ENCODE measurements around the gene KIAA0408. TPM values are rescaled to one million over a fixed set of nuclear protein-coding genes. Genes with fewer than 3 reads are reported as not detected.

The KIAA0408 gene
- total RNA-seq, 2 experiments from 2014 or later = 0.44 to 0.46 TPM

DNA sequence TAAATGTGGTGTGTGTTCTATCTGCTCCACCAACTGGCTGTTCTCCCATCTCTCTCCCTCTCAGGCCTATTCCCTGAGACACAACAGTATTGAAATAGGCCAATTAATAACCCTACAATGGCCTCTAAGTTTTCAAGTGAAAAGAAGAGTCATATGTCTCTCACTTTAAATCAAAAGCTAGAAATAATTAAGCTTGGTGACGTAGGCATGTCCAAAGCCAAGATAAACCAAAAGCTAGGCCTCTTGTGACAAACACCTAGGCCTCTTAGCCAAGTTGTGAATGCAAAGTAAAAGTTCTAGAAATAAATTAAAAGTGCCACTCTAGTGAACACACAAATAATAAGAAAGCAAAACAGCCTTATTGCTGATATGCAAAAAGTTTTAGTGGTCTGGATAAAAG, 30.1 kb upstream of the KIAA0408 start:
- H3K9me3 ChIP-seq (ENCODE audit: low read length) = no peaks in the 10 kb centered on the region
- CTCF ChIA-PET (ENCODE audit: unreplicated experiment) = interaction anchor here (0.8 kb wide), 1 partner anchor 27 kb away, joined by 4 read pairs; no protein-coding TSS in a partner anchor
- H4K20me1 ChIP-seq (ENCODE audit: insufficient read depth, low read length) = no peaks in the 10 kb centered on the region
- no peaks in the 10 kb centered on the region for H3K4me1 ChIP-seq (ENCODE audit: insufficient read depth, low read length, poor library complexity, severe bottlenecking)
- no peak for TF ChIP-seq EZH2phosphoT487 (IDR thresholded peaks at IDR 0.05; ENCODE audit: borderline replicate concordance, low read depth, low read length)
- TF ChIP-seq, protein P1, sequence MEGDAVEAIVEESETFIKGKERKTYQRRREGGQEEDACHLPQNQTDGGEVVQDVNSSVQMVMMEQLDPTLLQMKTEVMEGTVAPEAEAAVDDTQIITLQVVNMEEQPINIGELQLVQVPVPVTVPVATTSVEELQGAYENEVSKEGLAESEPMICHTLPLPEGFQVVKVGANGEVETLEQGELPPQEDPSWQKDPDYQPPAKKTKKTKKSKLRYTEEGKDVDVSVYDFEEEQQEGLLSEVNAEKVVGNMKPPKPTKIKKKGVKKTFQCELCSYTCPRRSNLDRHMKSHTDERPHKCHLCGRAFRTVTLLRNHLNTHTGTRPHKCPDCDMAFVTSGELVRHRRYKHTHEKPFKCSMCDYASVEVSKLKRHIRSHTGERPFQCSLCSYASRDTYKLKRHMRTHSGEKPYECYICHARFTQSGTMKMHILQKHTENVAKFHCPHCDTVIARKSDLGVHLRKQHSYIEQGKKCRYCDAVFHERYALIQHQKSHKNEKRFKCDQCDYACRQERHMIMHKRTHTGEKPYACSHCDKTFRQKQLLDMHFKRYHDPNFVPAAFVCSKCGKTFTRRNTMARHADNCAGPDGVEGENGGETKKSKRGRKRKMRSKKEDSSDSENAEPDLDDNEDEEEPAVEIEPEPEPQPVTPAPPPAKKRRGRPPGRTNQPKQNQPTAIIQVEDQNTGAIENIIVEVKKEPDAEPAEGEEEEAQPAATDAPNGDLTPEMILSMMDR (conservative IDR thresholded peaks at IDR 0.05; ENCODE audit: low read length) = no peak
- H2AFZ ChIP-seq (ENCODE audit: low read length) = no peak overlapping the region
- BruUV-seq (replicated peaks) = no TSS peak
- DNase-seq (ENCODE audit: low spot score) = no peak
- no peaks in the 10 kb centered on the region for H3K79me2 ChIP-seq (ENCODE audit: insufficient read depth, low read depth, low read length)
- intact Hi-C loops (cut with micrococcal nuclease; ENCODE audit: unreplicated experiment) = no loop called here
- POLR2A ChIA-PET = interaction anchor here (0.7 kb wide), 1 partner anchor 57 kb away, joined by 3 read pairs; no protein-coding TSS in a partner anchor
- no peak overlapping the region for H3K4me2 ChIP-seq (ENCODE audit: low read length)
- H3K27ac ChIP-seq (ENCODE audit: low read depth, low read length, poor library complexity, severe bottlenecking) = no peak overlapping the region
- no peak overlapping the region for H3K4me3 ChIP-seq (ENCODE audit: low read depth, low read length, poor library complexity, severe bottlenecking)
- no peaks in the 10 kb centered on the region for H3K9me2 ChIP-seq (ENCODE audit: insufficient read depth, low read length)
- H3K36me3 ChIP-seq (ENCODE audit: insufficient read depth, low read length) = no peaks in the 10 kb centered on the region

DNA sequence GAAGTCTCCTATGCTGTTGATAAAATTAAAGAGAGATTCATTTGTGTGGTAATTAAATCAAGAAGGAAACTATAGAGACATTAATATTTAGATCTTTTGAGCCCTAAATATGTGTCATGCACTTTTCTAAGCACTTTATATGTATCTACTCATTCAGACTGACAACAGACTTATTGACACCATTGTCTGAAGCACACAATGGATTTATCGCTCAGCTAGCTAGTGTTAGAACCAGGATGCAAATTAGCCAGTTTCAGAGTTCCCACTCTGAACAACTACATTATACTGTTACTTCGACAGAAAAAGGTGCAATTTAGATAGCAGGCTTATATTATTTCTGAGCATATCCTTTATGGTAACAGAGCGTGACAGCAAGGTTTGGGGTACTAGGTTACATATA, 27.7 kb upstream of the KIAA0408 start:
- CTCF ChIA-PET (ENCODE audit: unreplicated experiment) = no interaction called here
- DNase-seq (ENCODE audit: low spot score) = no peak

DNA sequence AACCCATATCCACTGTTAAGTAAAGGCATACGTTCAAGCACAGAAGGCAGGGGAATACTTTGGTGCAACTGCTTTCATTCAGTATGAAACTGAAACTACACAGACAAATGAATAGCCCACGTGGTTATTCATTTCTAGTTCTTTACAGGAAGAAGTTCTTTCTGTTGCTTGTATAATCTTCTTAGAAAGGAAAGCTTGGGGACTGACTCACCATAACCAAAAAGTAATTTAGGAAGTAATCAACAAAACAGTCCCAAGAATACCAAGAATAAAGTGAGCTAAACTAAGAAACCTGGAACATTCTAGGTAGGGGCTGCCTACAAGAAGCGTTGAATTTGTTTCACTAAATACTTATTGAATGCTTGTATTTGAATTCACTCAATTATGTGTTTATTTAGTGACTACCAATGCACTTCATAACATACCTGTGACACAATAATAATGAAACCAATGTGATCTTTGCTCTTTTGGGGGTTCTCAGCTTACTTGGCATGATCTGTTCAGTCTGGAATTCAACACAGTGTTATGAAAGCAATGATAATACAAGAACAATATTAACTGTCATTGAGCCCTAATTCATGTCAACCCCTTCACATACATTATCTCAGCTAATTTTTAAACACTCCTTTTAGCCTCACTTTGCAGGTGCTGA, 25.1 kb upstream of the KIAA0408 start:
- Histone ChIP-seq H3K4me1 (ENCODE audit: insufficient read depth, low read length, poor library complexity, severe bottlenecking) (no peaks in the 10 kb centered on the region), H3K4me2 (ENCODE audit: low read length) (no peak overlapping the region), H3K9me3 (ENCODE audit: low read length) (no peaks in the 10 kb centered on the region), H4K20me1 (ENCODE audit: insufficient read depth, low read length) (no peaks in the 10 kb centered on the region), H3K79me2 (ENCODE audit: insufficient read depth, low read depth, low read length) (no peaks in the 10 kb centered on the region), H3K4me3 (ENCODE audit: low read depth, low read length, poor library complexity, severe bottlenecking) (no peak overlapping the region), H3K9me2 (ENCODE audit: insufficient read depth, low read length) (no peaks in the 10 kb centered on the region), H3K27ac (ENCODE audit: low read depth, low read length, poor library complexity, severe bottlenecking) (no peak overlapping the region), H2AFZ (ENCODE audit: low read length) (no peak overlapping the region), H3K36me3 (ENCODE audit: insufficient read depth, low read length) (no peaks in the 10 kb centered on the region)
- ChIA-PET POLR2A (no interaction called here), CTCF (ENCODE audit: unreplicated experiment) (no interaction called here)
- intact Hi-C loops (cut with micrococcal nuclease; ENCODE audit: unreplicated experiment) = no loop called here
- TF ChIP-seq, protein P1 (conservative IDR thresholded peaks at IDR 0.05; ENCODE audit: low read length) = no peak
- TF ChIP-seq EZH2phosphoT487 (IDR thresholded peaks at IDR 0.05; ENCODE audit: borderline replicate concordance, low read depth, low read length) = no peak
- no TSS peak for BruUV-seq (replicated peaks)
- DNase-seq (ENCODE audit: low spot score) = peak; percentile 5

More for the DNA sequence above, 27.7 kb upstream of the KIAA0408 start:
- Histone ChIP-seq H3K79me2 (ENCODE audit: insufficient read depth, low read depth, low read length) (no peaks in the 10 kb centered on the region), H3K9me2 (ENCODE audit: insufficient read depth, low read length) (no peaks in the 10 kb centered on the region), H3K36me3 (ENCODE audit: insufficient read depth, low read length) (no peaks in the 10 kb centered on the region), H2AFZ (ENCODE audit: low read length) (no peak overlapping the region), H3K27ac (ENCODE audit: low read depth, low read length, poor library complexity, severe bottlenecking) (no peak overlapping the region), H3K9me3 (ENCODE audit: low read length) (no peaks in the 10 kb centered on the region), H3K4me2 (ENCODE audit: low read length) (no peak overlapping the region), H3K4me1 (ENCODE audit: insufficient read depth, low read length, poor library complexity, severe bottlenecking) (no peaks in the 10 kb centered on the region), H4K20me1 (ENCODE audit: insufficient read depth, low read length) (no peaks in the 10 kb centered on the region), H3K4me3 (ENCODE audit: low read depth, low read length, poor library complexity, severe bottlenecking) (no peak overlapping the region)
- BruUV-seq (replicated peaks) = no TSS peak
- intact Hi-C loops (cut with micrococcal nuclease; ENCODE audit: unreplicated experiment) = no loop called here
- POLR2A ChIA-PET = no interaction called here
- TF ChIP-seq EZH2phosphoT487 (IDR thresholded peaks at IDR 0.05; ENCODE audit: borderline replicate concordance, low read depth, low read length) = no peak
- TF ChIP-seq, protein P1 (conservative IDR thresholded peaks at IDR 0.05; ENCODE audit: low read length) = no peak

Data from OCI-LY7 (cell line).